ENCODE data around the gene KRT7.

The KRT7 gene

DNA sequence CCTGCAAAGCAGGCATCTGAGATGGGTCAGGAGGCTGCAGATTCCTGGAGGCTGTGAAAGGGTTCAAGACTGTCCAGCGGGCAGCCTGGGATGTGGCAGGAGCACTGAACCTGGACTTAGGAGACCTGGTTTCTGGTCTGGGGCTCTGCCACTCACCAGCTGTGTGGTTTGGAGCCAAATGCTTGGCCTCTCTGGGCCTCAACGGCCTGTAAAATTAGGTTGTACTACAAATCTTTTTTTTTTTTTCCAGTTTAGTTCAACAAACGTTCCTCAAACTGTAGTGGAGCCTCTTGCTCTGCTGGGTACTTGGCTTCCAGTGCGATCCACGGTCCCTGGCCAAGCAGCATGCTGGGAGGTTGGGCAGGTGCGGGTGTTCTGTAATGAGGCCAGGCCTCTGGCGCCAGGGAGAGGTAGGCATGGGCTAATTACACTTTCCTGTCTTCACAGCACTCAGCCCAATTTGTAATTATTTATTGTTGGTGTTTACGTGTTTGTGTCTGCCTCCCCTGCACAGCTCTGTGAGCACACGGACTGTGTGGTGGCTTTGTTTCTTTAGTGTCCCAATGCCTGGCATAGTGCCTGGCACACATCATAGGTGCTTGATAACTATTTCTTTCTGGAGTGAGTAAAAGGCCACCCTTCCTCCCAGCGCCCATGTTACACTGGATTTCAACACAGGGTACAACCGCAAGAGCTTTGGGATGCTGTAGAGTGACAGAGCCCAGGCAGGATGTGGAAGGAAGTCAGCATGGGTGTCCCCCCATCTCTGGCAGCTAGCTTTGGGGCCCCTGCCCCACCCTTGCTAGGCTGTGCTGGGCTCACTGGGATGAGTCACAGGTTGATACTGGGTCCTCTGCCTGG lies 35.4 kb upstream of the KRT7 start:
- no CpG with 5 or more reads among the region's 11 CpGs for WGBS (ENCODE audit: extremely low coverage, insufficient coverage, low lambda C conversion rate)

GRCh38 chr12:52198454-52199215 lies 34.4 kb upstream of the KRT7 start:
- H3K4ac ChIP-seq (ENCODE audit: low read depth, low read length) = no peak overlapping the region
- H3K23ac ChIP-seq (ENCODE audit: low read length) = no peak overlapping the region
- no peak overlapping the region for H3K27ac ChIP-seq (ENCODE audit: low read depth, low read length)
- no peak overlapping the region for H2BK120ac ChIP-seq (ENCODE audit: low read depth, low read length)
- no peaks in the 10 kb centered on the region for H3K36me3 ChIP-seq (ENCODE audit: control insufficient read depth, insufficient read depth, low read length)
- H4K8ac ChIP-seq (ENCODE audit: low read depth, low read length) = no peak overlapping the region
- no peaks in the 10 kb centered on the region for H3K79me1 ChIP-seq (ENCODE audit: low read length)
- H3K9ac ChIP-seq (ENCODE audit: low read length) = no peak overlapping the region
- H3K4me2 ChIP-seq (ENCODE audit: low read length) = no peak overlapping the region
- no peak overlapping the region for H2AK5ac ChIP-seq (ENCODE audit: low read length)
- H3K79me2 ChIP-seq (ENCODE audit: control insufficient read depth, insufficient read depth, low read length) = no peaks in the 10 kb centered on the region
- H4K5ac ChIP-seq (ENCODE audit: low read length) = no peak overlapping the region
- peaks cover 4% of the 10 kb centered on the region for H3K4me1 ChIP-seq (ENCODE audit: control insufficient read depth, low read depth, low read length)
- H2BK15ac ChIP-seq (replicated peaks; ENCODE audit: low read depth) = no peak overlapping the region
- DNase-seq = no peak
- H3K4me3 ChIP-seq (ENCODE audit: low read length) = no peak overlapping the region
- WGBS (ENCODE audit: extremely low coverage, insufficient coverage, low lambda C conversion rate) = no CpG with 5 or more reads among the region's 5 CpGs
- H3K18ac ChIP-seq (ENCODE audit: low read length) = no peak overlapping the region
- no peak overlapping the region for H3K56ac ChIP-seq (ENCODE audit: low read length)
- no peak overlapping the region for H2BK5ac ChIP-seq (ENCODE audit: low read length)
- H3K27me3 ChIP-seq (ENCODE audit: insufficient read depth, low read length, poor library complexity) = no peaks in the 10 kb centered on the region

More for the DNA sequence above, 35.4 kb upstream of the KRT7 start:
- H3K27ac ChIP-seq (ENCODE audit: low read depth, low read length) = no peak overlapping the region
- H3K4me2 ChIP-seq (ENCODE audit: low read length) = no peak overlapping the region
- no peak overlapping the region for H3K4me3 ChIP-seq (ENCODE audit: low read length)
- H3K36me3 ChIP-seq (ENCODE audit: control insufficient read depth, insufficient read depth, low read length) = no peaks in the 10 kb centered on the region
- no peak overlapping the region for H3K23ac ChIP-seq (ENCODE audit: low read length)
- H2BK5ac ChIP-seq (ENCODE audit: low read length) = no peak overlapping the region
- no peak overlapping the region for H3K18ac ChIP-seq (ENCODE audit: low read length)
- H4K8ac ChIP-seq (ENCODE audit: low read depth, low read length) = no peak overlapping the region
- no peak overlapping the region for H2AK5ac ChIP-seq (ENCODE audit: low read length)
- no peaks in the 10 kb centered on the region for H3K79me1 ChIP-seq (ENCODE audit: low read length)
- no peak overlapping the region for H3K56ac ChIP-seq (ENCODE audit: low read length)
- no peak overlapping the region for H2BK15ac ChIP-seq (replicated peaks; ENCODE audit: low read depth)
- no peak overlapping the region for H3K9ac ChIP-seq (ENCODE audit: low read length)
- no peaks in the 10 kb centered on the region for H3K27me3 ChIP-seq (ENCODE audit: insufficient read depth, low read length, poor library complexity)
- H3K4me1 ChIP-seq (ENCODE audit: control insufficient read depth, low read depth, low read length) = no peaks in the 10 kb centered on the region
- no peak for DNase-seq
- no peaks in the 10 kb centered on the region for H3K79me2 ChIP-seq (ENCODE audit: control insufficient read depth, insufficient read depth, low read length)
- H2BK120ac ChIP-seq (ENCODE audit: low read depth, low read length) = no peak overlapping the region
- no peak overlapping the region for H4K5ac ChIP-seq (ENCODE audit: low read length)
- H3K4ac ChIP-seq (ENCODE audit: low read depth, low read length) = no peak overlapping the region

DNA sequence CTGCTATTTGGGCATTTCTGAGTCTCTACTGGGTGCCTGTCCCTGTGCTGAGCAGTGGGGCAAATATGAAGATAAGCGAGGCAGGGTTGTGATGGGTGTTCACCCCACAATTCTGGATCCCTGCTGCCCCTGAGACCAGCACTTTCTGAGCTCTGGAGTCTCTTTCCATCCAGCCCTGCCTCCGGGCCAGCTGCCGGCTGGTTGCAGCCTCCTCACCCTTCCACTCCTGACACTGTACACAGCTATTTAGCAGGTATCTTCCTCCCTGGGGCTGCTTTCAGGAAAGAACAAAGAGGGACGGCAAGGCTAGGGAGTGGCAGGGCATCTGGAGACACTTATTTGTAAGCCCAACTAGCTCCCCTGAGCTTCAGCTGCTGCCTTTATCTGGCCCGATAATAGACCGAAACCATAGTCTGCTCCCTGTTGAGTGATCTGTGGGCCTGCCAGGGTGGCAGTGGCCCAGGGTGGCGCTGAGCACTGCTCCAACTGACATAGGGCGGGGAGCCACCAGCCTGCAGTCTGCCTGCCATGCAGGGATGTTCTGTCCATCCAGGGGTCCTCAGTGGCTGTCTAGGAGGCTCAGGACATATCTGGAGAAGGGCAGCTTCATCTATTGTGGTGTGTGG lies 33.6 kb upstream of the KRT7 start:
- no peaks in the 10 kb centered on the region for H3K79me2 ChIP-seq (ENCODE audit: control insufficient read depth, insufficient read depth, low read length)
- H3K23ac ChIP-seq (ENCODE audit: low read length) = no peak overlapping the region
- H3K79me1 ChIP-seq (ENCODE audit: low read length) = no peaks in the 10 kb centered on the region
- H2AK5ac ChIP-seq (ENCODE audit: low read length) = no peak overlapping the region
- no peak overlapping the region for H2BK5ac ChIP-seq (ENCODE audit: low read length)
- no peak overlapping the region for H3K27ac ChIP-seq (ENCODE audit: low read depth, low read length)
- no peak overlapping the region for H3K56ac ChIP-seq (ENCODE audit: low read length)
- no peaks in the 10 kb centered on the region for H3K36me3 ChIP-seq (ENCODE audit: control insufficient read depth, insufficient read depth, low read length)
- WGBS (ENCODE audit: extremely low coverage, insufficient coverage, low lambda C conversion rate) = no CpG with 5 or more reads among the region's 8 CpGs
- no peak overlapping the region for H3K4me2 ChIP-seq (ENCODE audit: low read length)
- no peak overlapping the region for H4K5ac ChIP-seq (ENCODE audit: low read length)
- H2BK15ac ChIP-seq (replicated peaks; ENCODE audit: low read depth) = no peak overlapping the region
- no peak overlapping the region for H2BK120ac ChIP-seq (ENCODE audit: low read depth, low read length)
- no peaks in the 10 kb centered on the region for H3K27me3 ChIP-seq (ENCODE audit: insufficient read depth, low read length, poor library complexity)
- DNase-seq = no peak
- no peak overlapping the region for H3K4ac ChIP-seq (ENCODE audit: low read depth, low read length)
- peaks cover 4% of the 10 kb centered on the region for H3K4me1 ChIP-seq (ENCODE audit: control insufficient read depth, low read depth, low read length)
- no peak overlapping the region for H4K8ac ChIP-seq (ENCODE audit: low read depth, low read length)
- H3K4me3 ChIP-seq (ENCODE audit: low read length) = no peak overlapping the region
- no peak overlapping the region for H3K9ac ChIP-seq (ENCODE audit: low read length)
- H3K18ac ChIP-seq (ENCODE audit: low read length) = no peak overlapping the region

GRCh38 chr12:52200086-52200780 lies 32.8 kb upstream of the KRT7 start:
- H2BK120ac ChIP-seq (ENCODE audit: low read depth, low read length) = no peak overlapping the region
- H3K27me3 ChIP-seq (ENCODE audit: insufficient read depth, low read length, poor library complexity) = no peaks in the 10 kb centered on the region
- no peaks in the 10 kb centered on the region for H3K79me2 ChIP-seq (ENCODE audit: control insufficient read depth, insufficient read depth, low read length)
- no peak overlapping the region for H3K18ac ChIP-seq (ENCODE audit: low read length)
- H3K36me3 ChIP-seq (ENCODE audit: control insufficient read depth, insufficient read depth, low read length) = no peaks in the 10 kb centered on the region
- no peak overlapping the region for H4K5ac ChIP-seq (ENCODE audit: low read length)
- H3K56ac ChIP-seq (ENCODE audit: low read length) = no peak overlapping the region
- no CpG with 5 or more reads among the region's 13 CpGs for WGBS (ENCODE audit: extremely low coverage, insufficient coverage, low lambda C conversion rate)
- no peaks in the 10 kb centered on the region for H3K79me1 ChIP-seq (ENCODE audit: low read length)
- H2AK5ac ChIP-seq (ENCODE audit: low read length) = no peak overlapping the region
- H3K23ac ChIP-seq (ENCODE audit: low read length) = no peak overlapping the region
- no peak overlapping the region for H3K27ac ChIP-seq (ENCODE audit: low read depth, low read length)
- peaks cover 4% of the 10 kb centered on the region for H3K4me1 ChIP-seq (ENCODE audit: control insufficient read depth, low read depth, low read length)
- DNase-seq = peak; percentile 62
- no peak overlapping the region for H3K4me2 ChIP-seq (ENCODE audit: low read length)
- no peak overlapping the region for H3K4ac ChIP-seq (ENCODE audit: low read depth, low read length)
- H2BK5ac ChIP-seq (ENCODE audit: low read length) = no peak overlapping the region
- no peak overlapping the region for H3K4me3 ChIP-seq (ENCODE audit: low read length)
- no peak overlapping the region for H2BK15ac ChIP-seq (replicated peaks; ENCODE audit: low read depth)
- H4K8ac ChIP-seq (ENCODE audit: low read depth, low read length) = no peak overlapping the region
- H3K9ac ChIP-seq (ENCODE audit: low read length) = no peak overlapping the region

DNA sequence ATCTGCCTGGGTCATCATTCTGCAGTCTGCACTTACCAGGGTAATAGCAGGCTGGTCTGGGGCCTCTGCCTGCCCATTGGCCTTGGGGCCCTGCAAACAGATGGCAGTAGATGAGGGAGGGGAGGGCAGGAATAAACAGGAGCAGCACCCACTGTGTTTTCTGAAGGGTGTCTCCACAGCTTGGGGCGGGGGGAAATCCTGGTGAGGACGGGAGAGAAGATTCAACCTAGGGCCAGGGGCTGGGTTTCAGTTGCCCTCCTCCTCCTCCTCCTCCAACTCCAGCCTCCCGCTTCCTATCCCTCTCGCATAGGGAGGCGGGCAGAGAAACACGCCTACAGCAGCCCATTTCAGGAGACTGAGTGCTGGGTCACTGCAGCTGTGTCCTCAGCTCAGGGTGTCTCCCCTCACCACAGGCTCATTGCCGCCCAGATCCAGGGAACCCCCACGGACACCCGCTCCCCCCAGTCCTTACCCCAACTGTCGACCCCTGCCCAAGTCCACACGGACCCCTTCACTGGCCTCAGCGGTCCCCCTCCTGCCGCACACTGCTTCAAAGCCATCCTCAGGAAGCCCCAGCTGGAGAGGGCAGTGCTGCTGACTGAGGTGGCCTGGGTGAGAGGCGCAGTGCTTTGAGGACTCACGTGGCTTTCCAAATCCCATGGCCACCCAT lies 32.1 kb upstream of the KRT7 start:
- DNase-seq = no peak
- H3K27ac ChIP-seq (ENCODE audit: low read depth, low read length) = no peak overlapping the region
- no CpG with 5 or more reads among the region's 15 CpGs for WGBS (ENCODE audit: extremely low coverage, insufficient coverage, low lambda C conversion rate)
- no peak overlapping the region for H3K18ac ChIP-seq (ENCODE audit: low read length)
- H4K5ac ChIP-seq (ENCODE audit: low read length) = no peak overlapping the region
- H3K4me1 ChIP-seq (ENCODE audit: control insufficient read depth, low read depth, low read length) = peaks cover 4% of the 10 kb centered on the region
- no peak overlapping the region for H3K4ac ChIP-seq (ENCODE audit: low read depth, low read length)
- no peak overlapping the region for H3K4me2 ChIP-seq (ENCODE audit: low read length)
- no peak overlapping the region for H3K4me3 ChIP-seq (ENCODE audit: low read length)
- H3K27me3 ChIP-seq (ENCODE audit: insufficient read depth, low read length, poor library complexity) = no peaks in the 10 kb centered on the region
- no peak overlapping the region for H3K23ac ChIP-seq (ENCODE audit: low read length)
- H3K79me1 ChIP-seq (ENCODE audit: low read length) = no peaks in the 10 kb centered on the region
- no peaks in the 10 kb centered on the region for H3K36me3 ChIP-seq (ENCODE audit: control insufficient read depth, insufficient read depth, low read length)
- peak overlapping the region; percentile 67 for H3K56ac ChIP-seq (ENCODE audit: low read length)
- H2BK120ac ChIP-seq (ENCODE audit: low read depth, low read length) = no peak overlapping the region
- no peak overlapping the region for H2BK15ac ChIP-seq (replicated peaks; ENCODE audit: low read depth)
- H3K79me2 ChIP-seq (ENCODE audit: control insufficient read depth, insufficient read depth, low read length) = no peaks in the 10 kb centered on the region
- no peak overlapping the region for H4K8ac ChIP-seq (ENCODE audit: low read depth, low read length)
- H2AK5ac ChIP-seq (ENCODE audit: low read length) = no peak overlapping the region
- no peak overlapping the region for H3K9ac ChIP-seq (ENCODE audit: low read length)
- no peak overlapping the region for H2BK5ac ChIP-seq (ENCODE audit: low read length)

Measured in mesendoderm (in vitro differentiated cells).